Upper lobe of left lung (tissue), 6 donors: ENCODE results near the gene CAMSAP1. TPM values are rescaled to one million over a fixed set of nuclear protein-coding genes. Genes with fewer than 3 reads are reported as not detected.

Experiments
- ATAC-seq, 2 donors: fragments of 200-7000 bp; cut with Tn5 transposase; one replicate each; pipeline ENCODE4 v1.9.1; 2022; ENCODE audit warnings: mild to moderate bottlenecking in 2 of 2, moderate library complexity in 2 of 2; ENCODE audit not compliant: low FRiP score in 2 of 2
- DNase-seq, 2 donors: peaks; one replicate each; pipeline ENCODE4 v3.0.0-alpha.2; 2019 to 2020
- H3K27ac ChIP-seq, 4 donors: fragments of 200-600 bp; sonication (generic); one replicate each; pipeline ENCODE4 v1.5.1; 2016 to 2019
- H3K27me3 ChIP-seq, 4 donors: fragments of 200-600 bp; sonication (generic); one replicate each; pipeline ENCODE4 v1.5.1; 2017 to 2019
- H3K36me3 ChIP-seq, 4 donors: fragments of 200-600 bp; sonication (generic); one replicate each; pipeline ENCODE4 v1.5.1; 2016 to 2019
- H3K4me1 ChIP-seq, 4 donors: fragments of 200-600 bp; sonication (generic); one replicate each; pipeline ENCODE4 v1.5.1; 2018 to 2019
- H3K4me3 ChIP-seq, 4 donors: fragments of 200-600 bp; sonication (generic); one replicate each; pipeline ENCODE4 v1.5.1; 2017 to 2019; ENCODE audit warnings: mild to moderate bottlenecking in 2 of 4, moderate library complexity in 1 of 4
- H3K9me3 ChIP-seq, 4 donors: fragments of 200-600 bp; sonication (generic); one replicate each; pipeline ENCODE4 v1.5.1; 2018 to 2019
- CTCF ChIP-seq, 6 experiments: fragments of 450-650 bp in 4 of 6; fragments of 200-600 bp in 2 of 6; sonication (generic) in 2 of 6; IDR thresholded peaks; one replicate each; pipeline ENCODE4 v1.5.1; 2016 to 2019; ENCODE audit warnings: antibody characterized with exemption in 6 of 6
- EP300 ChIP-seq, 4 donors: sonication (generic); formaldehyde crosslinking; IDR thresholded peaks; one replicate each; pipeline ENCODE4 v1.5.1; 2017; ENCODE audit warnings: antibody characterized with exemption in 4 of 4, control low read depth in 2 of 4
- POLR2A ChIP-seq, 4 donors: fragments of 450-650 bp; IDR thresholded peaks; one replicate each; pipeline ENCODE4 v1.5.1; 2016 to 2017; ENCODE audit warnings: antibody characterized with exemption in 4 of 4, mild to moderate bottlenecking in 2 of 4
- POLR2AphosphoS5 ChIP-seq, 2 donors: sonication (generic); formaldehyde crosslinking; IDR thresholded peaks; one replicate each; pipeline ENCODE4 v1.5.1; 2017; ENCODE audit warnings: antibody characterized with exemption in 2 of 2
- WGBS, 2 donors: methylation state at CpG; one replicate each; pipeline ENCODE4 v1.1.5; 2017 to 2018; 5-methylcytosine and 5-hydroxymethylcytosine counted together
- total RNA-seq, 6 donors: library from RNA; depleted of rRNA in 4 of 6; stranded (reverse); fragments of >200 nt in 4 of 6; gene quantifications; one replicate each; pipeline versions ENCODE4 v1.1.0 to v1.2.1, GENCODE V29; 2016 to 2021
- donor health status: DM: no; HTN: no; CAD: no; lungs with moderate emphysema.
- donor health status: DM: no; HTN: yes; CAD: no; lungs with severe emphysema.

Gene CAMSAP1
- total RNA-seq, 6 donors from 2014 or later: 29.9 to 39.7 (median 34.1) TPM

GRCh38 chr9:135910216-135910615 is 2.9 kb upstream of the CAMSAP1 start:
- DNase-seq (no peak), ATAC-seq (no peak)
- TF ChIP-seq EP300 (IDR thresholded peaks at IDR 0.05) (no peak), POLR2AphosphoS5 (IDR thresholded peaks at IDR 0.05) (no peak)
- H3K27ac ChIP-seq: no peak overlapping the region
- WGBS, 2 donors: 89 to 98% methylated on average over 2 of the region's 2 CpGs
- peaks cover 29 to 36% (median 32%) of the 10 kb centered on the region in 4 donors for H3K4me1 ChIP-seq
- no peak overlapping the region for H3K4me3 ChIP-seq
- peaks cover 0 to 39% (median 23%) of the 10 kb centered on the region in 4 donors for H3K36me3 ChIP-seq
- peaks cover 4 to 16% (median 6%) of the 10 kb centered on the region in 4 donors for H3K9me3 ChIP-seq
- no peaks in the 10 kb centered on the region for H3K27me3 ChIP-seq

- no peaks in the 10 kb centered on the region for H3K27me3 ChIP-seq
- H3K4me1 ChIP-seq: peaks cover 35 to 45% (median 38%) of the 10 kb centered on the region in 4 donors
- H3K27ac ChIP-seq: peak overlapping the region in 1 of 4 donors; percentile 54
- H3K9me3 ChIP-seq: peaks cover 0 to 8% (median 2%) of the 10 kb centered on the region in 4 donors
- DNase-seq: no peak
- TF ChIP-seq EP300 (IDR thresholded peaks at IDR 0.05): no peak
- no peak for TF ChIP-seq POLR2A (IDR thresholded peaks at IDR 0.05)
- TF ChIP-seq POLR2AphosphoS5 (IDR thresholded peaks at IDR 0.05): no peak
- TF ChIP-seq CTCF (IDR thresholded peaks at IDR 0.05): no peak
- no peak for ATAC-seq
- WGBS, 2 donors: 88 to 90% methylated on average over 6 of the region's 6 CpGs
- no peak overlapping the region for H3K4me3 ChIP-seq
- H3K36me3 ChIP-seq: peaks cover 0 to 31% (median 17%) of the 10 kb centered on the region in 4 donors
Observed at GRCh38 chr9:135909371-135909770, 2.0 kb upstream of the CAMSAP1 start.

- no peak for DNase-seq
Observed at GRCh38 chr9:135908754-135909204, 1.4 kb upstream of the CAMSAP1 start.

GRCh38 chr9:135908093-135908753 is 877 bp upstream of the CAMSAP1 start:
- Histone ChIP-seq H3K36me3 (peaks cover 0 to 22% (median 9%) of the 10 kb centered on the region in 4 donors), H3K27ac (peak overlapping the region; percentile 81 to 90 (median 82)), H3K9me3 (no peaks in the 10 kb centered on the region), H3K27me3 (no peaks in the 10 kb centered on the region), H3K4me1 (peaks cover 35 to 56% (median 38%) of the 10 kb centered on the region in 4 donors), H3K4me3 (peak overlapping the region; percentile 76 to 93 (median 90))
- peak in 1 of 2 donors; percentile 4 for ATAC-seq
- WGBS, 2 donors: 17 to 26% methylated on average over 30 to 32 of the region's 42 CpGs
- peak in 1 of 2 donors; percentile 90 for DNase-seq
- no peak for TF ChIP-seq CTCF (IDR thresholded peaks at IDR 0.05)
- no peak for TF ChIP-seq POLR2A (IDR thresholded peaks at IDR 0.05)
- TF ChIP-seq POLR2AphosphoS5 (IDR thresholded peaks at IDR 0.05): no peak
- TF ChIP-seq EP300 (IDR thresholded peaks at IDR 0.05): no peak

More at GRCh38 chr9:135908754-135909204, 1.4 kb upstream of the CAMSAP1 start:
- no peak for TF ChIP-seq EP300 (IDR thresholded peaks at IDR 0.05)
- TF ChIP-seq POLR2A (IDR thresholded peaks at IDR 0.05): no peak
- TF ChIP-seq POLR2AphosphoS5 (IDR thresholded peaks at IDR 0.05): no peak
- no peak for TF ChIP-seq CTCF (IDR thresholded peaks at IDR 0.05)
- no peak for ATAC-seq
- Histone ChIP-seq H3K4me3 (peak overlapping the region in 3 of 4 donors; percentile 76 to 93 (median 87)), H3K27ac (peak overlapping the region in 3 of 4 donors; percentile 28 to 90 (median 81)), H3K27me3 (no peaks in the 10 kb centered on the region), H3K36me3 (peaks cover 0 to 27% (median 13%) of the 10 kb centered on the region in 4 donors), H3K9me3 (peaks cover 0 to 4% (median 2%) of the 10 kb centered on the region in 4 donors), H3K4me1 (peaks cover 35 to 51% (median 38%) of the 10 kb centered on the region in 4 donors)
- 73 to 77% methylated on average over 12 of the region's 12 CpGs for WGBS, 2 donors

- H3K27ac ChIP-seq: peak overlapping the region in 2 of 4 donors; percentile 76 to 84
- no peaks in the 10 kb centered on the region for H3K9me3 ChIP-seq
- H3K27me3 ChIP-seq: no peaks in the 10 kb centered on the region
- peak overlapping the region; percentile 42 to 93 (median 82) for H3K4me3 ChIP-seq
- H3K4me1 ChIP-seq: peaks cover 35 to 62% (median 40%) of the 10 kb centered on the region in 4 donors
- no peak for TF ChIP-seq EP300 (IDR thresholded peaks at IDR 0.05)
- no peak for TF ChIP-seq CTCF (IDR thresholded peaks at IDR 0.05)
- TF ChIP-seq POLR2A (IDR thresholded peaks at IDR 0.05): no peak
- no peak for TF ChIP-seq POLR2AphosphoS5 (IDR thresholded peaks at IDR 0.05)
- peak in 1 of 2 donors; percentile 93 for DNase-seq
- peaks cover 0 to 12% (median 6%) of the 10 kb centered on the region in 4 donors for H3K36me3 ChIP-seq
- no peak for ATAC-seq
- 0% methylated on average over 4 of the region's 69 CpGs; no CpG with 5 or more reads in 1 of the 2 donors for WGBS, 2 donors
Observed at GRCh38 chr9:135907006-135907430, 328 bp downstream of the CAMSAP1 start.
